NB4 (cell line): ENCODE data around the gene LHX4.

Experiments used
- DNase-seq: peaks from one replicate; pipeline ENCODE4 v3.0.0; 2010; ENCODE audit warnings: low read depth
- H3K4me3 ChIP-seq: one replicate; pipeline ENCODE4 v1.5.1; 2011; ENCODE audit warnings: mild to moderate bottlenecking, low read depth, low read length, moderate library complexity
- MYC ChIP-seq: IDR thresholded peaks from 2 replicates; pipeline ENCODE4 v1.6.1; 2011; ENCODE audit warnings: low read depth, low read length
- POLR2A ChIP-seq: IDR thresholded peaks from 2 replicates; pipeline ENCODE4 v1.6.1; 2011; ENCODE audit warnings: mild to moderate bottlenecking; ENCODE audit not compliant: insufficient read length; ENCODE audit errors: extremely low read depth
- TF ChIP-seq, protein P1 (sequence below): IDR thresholded peaks from 2 replicates; pipeline ENCODE4 v1.6.1; 2011; ENCODE audit warnings: low read depth, low read length
- TF ChIP-seq, protein P2 (sequence below): IDR thresholded peaks from one replicate; pipeline ENCODE4 v1.5.1; 2012; ENCODE audit warnings: low read depth, low read length

Gene LHX4

DNA sequence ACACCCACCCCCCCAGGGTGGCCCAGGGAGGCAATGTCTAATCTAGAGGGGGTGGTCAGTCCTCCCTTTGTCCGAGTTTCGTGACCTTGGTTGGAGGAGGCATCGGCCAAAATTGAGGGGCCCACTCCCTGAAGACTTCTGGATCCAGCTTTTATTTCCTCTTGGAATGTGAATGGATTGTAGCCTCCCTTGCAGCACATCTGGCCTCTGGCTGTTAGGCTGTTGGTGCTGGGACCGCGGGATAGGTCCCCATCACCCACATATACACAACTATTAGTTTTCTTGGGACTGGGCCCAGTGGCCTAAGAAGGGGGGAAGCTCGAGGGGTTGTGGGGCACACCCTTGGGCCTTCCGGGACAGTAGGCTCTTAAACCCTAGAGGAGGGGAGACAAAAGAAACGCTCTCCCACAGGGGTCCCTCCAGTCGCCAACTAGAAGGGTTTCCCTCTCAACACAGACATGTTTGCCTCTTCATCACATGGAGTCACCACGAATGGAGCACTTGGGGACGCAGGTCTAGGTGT lies 2.5 kb downstream of the LHX4 start:
- DNase-seq = no peak
- no peak overlapping the region for H3K4me3 ChIP-seq
- TF ChIP-seq MYC (no peak), POLR2A (no peak)
- TF ChIP-seq, protein P1, sequence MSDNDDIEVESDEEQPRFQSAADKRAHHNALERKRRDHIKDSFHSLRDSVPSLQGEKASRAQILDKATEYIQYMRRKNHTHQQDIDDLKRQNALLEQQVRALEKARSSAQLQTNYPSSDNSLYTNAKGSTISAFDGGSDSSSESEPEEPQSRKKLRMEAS = no peak
- TF ChIP-seq, protein P2, sequence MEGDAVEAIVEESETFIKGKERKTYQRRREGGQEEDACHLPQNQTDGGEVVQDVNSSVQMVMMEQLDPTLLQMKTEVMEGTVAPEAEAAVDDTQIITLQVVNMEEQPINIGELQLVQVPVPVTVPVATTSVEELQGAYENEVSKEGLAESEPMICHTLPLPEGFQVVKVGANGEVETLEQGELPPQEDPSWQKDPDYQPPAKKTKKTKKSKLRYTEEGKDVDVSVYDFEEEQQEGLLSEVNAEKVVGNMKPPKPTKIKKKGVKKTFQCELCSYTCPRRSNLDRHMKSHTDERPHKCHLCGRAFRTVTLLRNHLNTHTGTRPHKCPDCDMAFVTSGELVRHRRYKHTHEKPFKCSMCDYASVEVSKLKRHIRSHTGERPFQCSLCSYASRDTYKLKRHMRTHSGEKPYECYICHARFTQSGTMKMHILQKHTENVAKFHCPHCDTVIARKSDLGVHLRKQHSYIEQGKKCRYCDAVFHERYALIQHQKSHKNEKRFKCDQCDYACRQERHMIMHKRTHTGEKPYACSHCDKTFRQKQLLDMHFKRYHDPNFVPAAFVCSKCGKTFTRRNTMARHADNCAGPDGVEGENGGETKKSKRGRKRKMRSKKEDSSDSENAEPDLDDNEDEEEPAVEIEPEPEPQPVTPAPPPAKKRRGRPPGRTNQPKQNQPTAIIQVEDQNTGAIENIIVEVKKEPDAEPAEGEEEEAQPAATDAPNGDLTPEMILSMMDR = no peak

DNA sequence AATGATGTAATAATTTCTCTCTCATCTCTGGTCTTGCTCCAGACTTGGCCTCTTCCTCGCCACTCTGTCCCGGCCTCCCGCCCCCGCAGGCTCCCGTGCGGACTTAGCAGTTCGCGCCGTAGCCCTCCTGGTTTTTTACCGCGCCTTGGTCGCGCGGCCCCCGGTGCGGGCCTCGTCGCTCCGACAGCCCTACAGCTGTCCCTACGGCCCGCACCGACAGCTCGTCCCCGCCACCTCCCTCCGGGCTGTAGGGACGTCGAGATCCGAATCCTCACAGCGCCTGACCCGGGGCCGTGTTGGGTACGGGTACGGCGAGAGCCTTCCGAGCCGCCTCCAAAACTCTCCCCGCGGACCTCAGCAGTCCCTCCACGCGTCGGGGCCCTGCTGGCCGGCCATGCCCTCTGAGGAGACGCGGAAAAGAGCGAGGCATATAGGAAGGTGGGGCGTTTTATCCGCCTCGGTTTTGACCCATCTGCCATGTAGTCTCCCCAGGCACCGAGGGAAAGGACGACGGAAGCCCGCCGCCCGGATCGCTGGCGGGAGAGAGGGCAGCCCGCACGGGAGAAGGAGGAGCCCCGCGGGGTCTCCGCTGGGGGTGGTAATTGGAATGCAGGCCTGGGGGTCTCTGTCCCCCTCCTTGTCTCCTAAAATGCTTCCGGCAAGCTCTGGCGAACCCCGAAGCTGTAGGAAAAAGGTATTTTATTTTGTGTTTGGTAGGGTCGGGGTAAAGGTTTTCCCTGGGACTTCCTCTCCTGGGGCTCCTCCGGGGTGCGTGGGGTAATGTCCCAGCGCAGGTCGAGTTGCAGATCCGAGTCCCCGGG lies 3.3 kb downstream of the LHX4 start:
- H3K4me3 ChIP-seq = no peak overlapping the region
- no peak for DNase-seq
- TF ChIP-seq, protein P2 = no peak
- TF ChIP-seq, protein P1 = no peak
- no peak for TF ChIP-seq MYC
- no peak for TF ChIP-seq POLR2A

GRCh38 chr1:180234369-180235076 lies 4.5 kb downstream of the LHX4 start:
- no peak overlapping the region for H3K4me3 ChIP-seq
- TF ChIP-seq MYC (no peak), POLR2A (no peak)
- TF ChIP-seq, protein P1 = no peak
- TF ChIP-seq, protein P2 = no peak
- no peak for DNase-seq

DNA sequence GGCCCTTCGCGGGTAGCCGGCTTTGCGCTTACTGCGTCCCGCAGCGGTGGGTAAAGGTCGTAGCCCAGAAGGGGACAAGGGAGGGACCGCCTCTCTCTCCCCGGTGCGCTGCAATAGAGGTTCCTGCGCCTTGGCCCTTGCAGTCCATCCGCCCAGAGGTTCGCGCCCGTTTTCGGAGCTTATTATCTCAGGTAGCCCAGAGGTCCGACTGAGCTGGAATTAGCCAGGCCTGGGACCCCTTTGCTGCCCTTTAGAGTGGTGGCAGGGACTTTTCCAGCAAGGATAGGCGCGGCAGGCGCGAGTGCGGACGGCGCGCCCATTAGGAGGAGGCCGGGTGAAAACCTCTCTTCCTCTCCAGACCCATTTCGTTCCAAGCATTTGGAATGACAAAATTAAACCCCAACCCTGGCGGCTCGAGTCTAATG lies 5.0 kb downstream of the LHX4 start:
- H3K4me3 ChIP-seq = no peak overlapping the region
- DNase-seq = no peak
- TF ChIP-seq, protein P2 = no peak
- no peak for TF ChIP-seq MYC
- no peak for TF ChIP-seq POLR2A
- TF ChIP-seq, protein P1 = no peak

DNA sequence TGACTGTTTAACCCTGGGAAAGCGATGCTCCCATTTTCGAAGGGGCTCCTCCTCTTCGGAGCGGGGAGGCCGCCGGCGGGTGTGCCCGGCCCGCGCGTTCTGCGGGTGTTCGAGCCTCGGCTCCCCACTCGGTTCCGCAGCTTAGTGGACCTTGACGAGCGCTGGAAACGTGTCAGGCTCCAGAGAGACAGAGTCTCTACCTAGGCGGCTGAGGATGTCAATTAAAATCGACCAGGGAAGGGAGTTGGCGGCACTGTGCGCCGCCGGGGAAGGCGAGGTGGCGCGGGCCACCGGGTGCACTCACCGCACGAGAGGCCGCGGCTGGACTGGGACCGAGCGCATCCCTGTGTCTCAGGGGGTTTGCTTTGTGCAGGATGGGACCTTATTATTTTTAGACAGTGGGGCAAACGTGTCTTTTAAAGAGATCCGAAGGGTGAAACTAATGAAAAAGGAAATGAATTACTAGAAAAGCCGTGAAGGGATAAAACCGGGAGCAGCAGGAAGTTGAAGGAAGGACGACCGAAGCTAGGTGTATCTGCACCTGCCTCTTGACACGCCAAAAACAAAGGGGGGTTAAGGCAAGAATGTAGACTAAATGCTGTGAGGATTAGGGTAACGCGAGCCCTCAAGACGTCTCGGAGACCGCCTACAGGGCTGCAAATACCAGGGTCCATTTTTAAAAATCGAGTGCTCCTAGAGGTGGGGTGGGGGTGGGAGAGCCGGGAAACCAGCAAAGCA lies 5.6 kb downstream of the LHX4 start:
- no peak for TF ChIP-seq MYC
- TF ChIP-seq, protein P2 = no peak
- no peak for TF ChIP-seq POLR2A
- TF ChIP-seq, protein P1 = no peak
- no peak overlapping the region for H3K4me3 ChIP-seq
- no peak for DNase-seq
